Ureter (tissue), 1 donor: ENCODE data around the gene SAFB2. TPM values are rescaled to one million over a fixed set of nuclear protein-coding genes. Genes with fewer than 3 reads are reported as not detected.

Experiments
- DNase-seq: peaks from one replicate; pipeline ENCODE4 v3.0.0-alpha.2; 2020; ENCODE audit warnings: low spot score
- total RNA-seq: library from RNA; stranded (reverse); gene quantifications from one replicate; pipeline ENCODE4 v1.2.4, GENCODE V29; 2023
- donor health status: DM: yes; HTN: yes; CAD: no.

The SAFB2 gene
- total RNA-seq, 1 donor from 2014 or later = 105 TPM

- DNase-seq = no peak
Measured at GRCh38 chr19:5542665-5543064, 79.9 kb downstream of the SAFB2 start.

- no peak for DNase-seq
Measured at GRCh38 chr19:5541456-5541855, 81.1 kb downstream of the SAFB2 start.

- DNase-seq = no peak
Measured at GRCh38 chr19:5540208-5540607, 82.4 kb downstream of the SAFB2 start.

GRCh38 chr19:5537870-5538269 lies 84.7 kb downstream of the SAFB2 start:
- no peak for DNase-seq

Other genes with a start within 250 kb of the SAFB2 start
- not detected for gene ZNRF4, start 167.4 kb downstream of the SAFB2 start, total RNA-seq
- 5.8 TPM for gene TINCR, start 54.8 kb downstream of the SAFB2 start, total RNA-seq
- gene SAFB, start 307 bp upstream of the SAFB2 start, total RNA-seq = 90.0 TPM
- gene MICOS13, start 57.7 kb upstream of the SAFB2 start, total RNA-seq = 68.4 TPM
- gene HSD11B1L, start 58.3 kb upstream of the SAFB2 start, total RNA-seq = 2.8 TPM
- gene RPL36, start 67.5 kb upstream of the SAFB2 start, total RNA-seq = 962 TPM
- 61.3 TPM for gene LONP1, start 97.4 kb upstream of the SAFB2 start, total RNA-seq
- not detected for gene CATSPERD, start 97.9 kb upstream of the SAFB2 start, total RNA-seq
- 7.3 TPM for gene PRR22, start 162.0 kb upstream of the SAFB2 start, total RNA-seq
- 41.2 TPM for gene DUS3L, start 168.4 kb upstream of the SAFB2 start, total RNA-seq
- 1.0 TPM for gene NRTN, start 182.3 kb upstream of the SAFB2 start, total RNA-seq
- gene FUT6, start 216.9 kb upstream of the SAFB2 start, total RNA-seq = 4.7 TPM
- gene FUT3, start 228.7 kb upstream of the SAFB2 start, total RNA-seq = 32.0 TPM
- gene FUT5, start 247.8 kb upstream of the SAFB2 start, total RNA-seq = not detected